DOHH2 (cell line): ENCODE measurements around the gene RNF181.

Source experiments
- H3F3A ChIP-seq: fragments of 200-600 bp; sonication (generic), shearing (Covaris generic); 2 replicates; pipeline ENCODE4 v1.6.0; 2016; ENCODE audit warnings: antibody characterized with exemption, mild to moderate bottlenecking; ENCODE audit not compliant: control insufficient read depth, insufficient read depth
- H3K27ac ChIP-seq: fragments of 200-600 bp; sonication (generic); 2 replicates; pipeline ENCODE4 v1.5.1; 2014; ENCODE audit warnings: low read depth, mild to moderate bottlenecking, low read length, moderate library complexity
- H3K27me3 ChIP-seq: fragments of 200-600 bp; sonication (generic); 2 replicates; pipeline ENCODE4 v1.6.1; 2014; ENCODE audit warnings: mild to moderate bottlenecking, low read length, mixed read lengths; ENCODE audit not compliant: control insufficient read depth
- H3K36me3 ChIP-seq: fragments of 200-600 bp; sonication (generic); 2 replicates; pipeline ENCODE4 v1.6.1; 2014; ENCODE audit warnings: mild to moderate bottlenecking, low read length, moderate library complexity, mixed read lengths; ENCODE audit not compliant: control insufficient read depth
- H3K4me1 ChIP-seq: fragments of 200-600 bp; sonication (generic); 2 replicates; pipeline ENCODE4 v1.6.1; 2014; ENCODE audit warnings: mild to moderate bottlenecking, low read length, mixed read lengths; ENCODE audit not compliant: control insufficient read depth
- H3K4me2 ChIP-seq: fragments of 200-600 bp; sonication (generic); 2 replicates; pipeline ENCODE4 v1.6.0; 2014; ENCODE audit warnings: mild to moderate bottlenecking, low read length, moderate library complexity
- H3K4me3 ChIP-seq: fragments of 200-600 bp; sonication (generic); 2 replicates; pipeline ENCODE4 v1.5.1; 2014; ENCODE audit warnings: mild to moderate bottlenecking, low read length, mixed read lengths
- H3K79me2 ChIP-seq: fragments of 200-600 bp; sonication (generic); 2 replicates; pipeline ENCODE4 v1.6.1; 2014; ENCODE audit warnings: mild to moderate bottlenecking, low read length, mixed read lengths; ENCODE audit not compliant: control insufficient read depth
- H3K9me2 ChIP-seq: fragments of 200-600 bp; sonication (generic); replicated peaks from 2 replicates; pipeline ENCODE4 v1.6.1; 2014; ENCODE audit warnings: mild to moderate bottlenecking, low read length, mixed read lengths; ENCODE audit not compliant: control insufficient read depth
- H3K9me3 ChIP-seq: fragments of 200-600 bp; sonication (generic); 2 replicates; pipeline ENCODE4 v1.6.1; 2014; ENCODE audit warnings: antibody characterized with exemption, low read length, mixed read lengths; ENCODE audit not compliant: control insufficient read depth, insufficient read depth
- H4K20me1 ChIP-seq: fragments of 200-600 bp; sonication (generic); 2 replicates; pipeline ENCODE4 v1.6.0; 2014; ENCODE audit warnings: low read depth, mild to moderate bottlenecking, antibody characterized with exemption, low read length, moderate library complexity; ENCODE audit not compliant: control insufficient read depth, insufficient read depth
- EZH2phosphoT487 ChIP-seq: fragments of 200-600 bp; sonication (generic); IDR thresholded peaks from 2 replicates; pipeline ENCODE4 v1.6.1; 2017; ENCODE audit warnings: borderline replicate concordance, mild to moderate bottlenecking, antibody characterized with exemption, low read length, moderate library complexity, mixed read lengths
- TF ChIP-seq, protein P1 (sequence below): fragments of 200-600 bp; sonication (generic); IDR thresholded peaks from one replicate; pipeline ENCODE4 v1.5.1; 2014; ENCODE audit warnings: antibody characterized with exemption, mild to moderate bottlenecking, low read depth, low read length; ENCODE audit not compliant: poor library complexity, severe bottlenecking

Gene RNF181

DNA sequence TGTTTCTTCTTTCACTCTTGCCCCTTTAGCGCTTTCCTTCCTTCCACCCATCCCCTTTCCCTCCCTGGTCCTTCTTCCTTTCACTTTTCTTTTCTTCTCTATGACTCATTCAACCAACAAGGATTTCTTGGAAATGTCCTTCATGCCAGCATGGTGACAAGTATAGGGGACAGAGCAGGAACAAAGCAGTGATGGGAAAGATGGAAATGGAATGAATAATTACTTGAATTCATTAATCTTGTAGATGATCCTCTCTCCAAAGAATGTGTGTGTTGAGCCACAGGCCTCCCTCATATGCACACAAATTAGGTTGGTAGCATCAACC, 9.8 kb upstream of the RNF181 start:
- peaks cover 23% of the 10 kb centered on the region for H3K36me3 ChIP-seq
- no peaks in the 10 kb centered on the region for H3K9me3 ChIP-seq
- no peaks in the 10 kb centered on the region for H3K27me3 ChIP-seq
- TF ChIP-seq, protein P1, sequence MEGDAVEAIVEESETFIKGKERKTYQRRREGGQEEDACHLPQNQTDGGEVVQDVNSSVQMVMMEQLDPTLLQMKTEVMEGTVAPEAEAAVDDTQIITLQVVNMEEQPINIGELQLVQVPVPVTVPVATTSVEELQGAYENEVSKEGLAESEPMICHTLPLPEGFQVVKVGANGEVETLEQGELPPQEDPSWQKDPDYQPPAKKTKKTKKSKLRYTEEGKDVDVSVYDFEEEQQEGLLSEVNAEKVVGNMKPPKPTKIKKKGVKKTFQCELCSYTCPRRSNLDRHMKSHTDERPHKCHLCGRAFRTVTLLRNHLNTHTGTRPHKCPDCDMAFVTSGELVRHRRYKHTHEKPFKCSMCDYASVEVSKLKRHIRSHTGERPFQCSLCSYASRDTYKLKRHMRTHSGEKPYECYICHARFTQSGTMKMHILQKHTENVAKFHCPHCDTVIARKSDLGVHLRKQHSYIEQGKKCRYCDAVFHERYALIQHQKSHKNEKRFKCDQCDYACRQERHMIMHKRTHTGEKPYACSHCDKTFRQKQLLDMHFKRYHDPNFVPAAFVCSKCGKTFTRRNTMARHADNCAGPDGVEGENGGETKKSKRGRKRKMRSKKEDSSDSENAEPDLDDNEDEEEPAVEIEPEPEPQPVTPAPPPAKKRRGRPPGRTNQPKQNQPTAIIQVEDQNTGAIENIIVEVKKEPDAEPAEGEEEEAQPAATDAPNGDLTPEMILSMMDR: no peak
- TF ChIP-seq EZH2phosphoT487: no peak
- no peaks in the 10 kb centered on the region for H3F3A ChIP-seq
- H3K27ac ChIP-seq: no peak overlapping the region
- no peak overlapping the region for H3K4me3 ChIP-seq
- H3K79me2 ChIP-seq: no peaks in the 10 kb centered on the region
- H3K4me1 ChIP-seq: peaks cover 22% of the 10 kb centered on the region
- no peaks in the 10 kb centered on the region for H3K9me2 ChIP-seq
- H4K20me1 ChIP-seq: no peaks in the 10 kb centered on the region
- peak overlapping the region; percentile 17; the same call in 1 of the 2 replicates for H3K4me2 ChIP-seq

DNA sequence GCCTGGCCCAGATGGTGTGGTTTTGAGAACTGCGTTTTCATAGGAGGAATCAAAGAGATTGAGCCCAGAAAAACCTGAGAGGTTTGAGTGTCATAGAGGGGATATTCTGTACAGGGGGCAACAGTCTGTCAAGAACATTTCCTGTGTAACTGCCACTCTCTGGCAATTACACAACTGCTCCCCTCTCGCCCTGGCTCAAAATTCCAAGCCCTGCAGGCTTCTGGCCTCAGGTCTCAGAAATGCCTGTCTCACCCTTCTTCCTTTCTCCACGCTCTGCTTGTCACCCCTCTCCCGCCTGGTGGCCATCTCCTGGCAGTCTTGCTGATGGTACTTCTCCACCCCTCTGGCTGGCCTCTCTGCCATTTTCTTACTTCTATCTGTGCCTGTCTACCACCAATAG, 7.3 kb upstream of the RNF181 start:
- Histone ChIP-seq H3K36me3 (no peaks in the 10 kb centered on the region), H3K79me2 (no peaks in the 10 kb centered on the region), H3K27me3 (no peaks in the 10 kb centered on the region), H3F3A (no peaks in the 10 kb centered on the region), H3K4me3 (no peak overlapping the region), H3K9me2 (no peaks in the 10 kb centered on the region), H4K20me1 (no peaks in the 10 kb centered on the region), H3K4me1 (peaks cover 22% of the 10 kb centered on the region), H3K4me2 (no peak overlapping the region), H3K9me3 (no peaks in the 10 kb centered on the region), H3K27ac (no peak overlapping the region)
- no peak for TF ChIP-seq EZH2phosphoT487
- TF ChIP-seq, protein P1: no peak

DNA sequence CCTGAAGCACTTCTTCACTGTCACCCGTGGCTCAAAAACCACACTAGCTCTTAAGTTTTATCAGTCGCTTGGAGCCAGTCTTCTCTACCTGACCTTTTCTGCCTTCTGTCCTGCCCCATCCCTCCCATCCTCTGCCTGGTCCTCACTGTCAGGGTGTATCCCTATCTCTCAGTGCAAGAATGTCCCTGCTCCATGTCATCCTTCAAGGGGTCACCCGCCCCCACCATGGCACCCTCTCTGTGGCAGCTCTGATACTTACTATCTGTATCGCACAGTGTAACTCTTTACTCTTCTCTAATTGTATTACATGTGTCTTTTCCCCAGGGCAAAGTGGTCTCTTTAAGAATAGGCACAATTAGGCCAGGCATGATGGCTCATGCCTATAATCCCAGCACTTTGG, 6.9 kb upstream of the RNF181 start:
- H3K79me2 ChIP-seq: no peaks in the 10 kb centered on the region
- H3K36me3 ChIP-seq: no peaks in the 10 kb centered on the region
- H3K27ac ChIP-seq: no peak overlapping the region
- H3K4me1 ChIP-seq: peaks cover 22% of the 10 kb centered on the region
- H4K20me1 ChIP-seq: no peaks in the 10 kb centered on the region
- H3F3A ChIP-seq: no peaks in the 10 kb centered on the region
- TF ChIP-seq, protein P1: no peak
- no peak for TF ChIP-seq EZH2phosphoT487
- H3K4me3 ChIP-seq: no peak overlapping the region
- no peak overlapping the region for H3K4me2 ChIP-seq
- no peaks in the 10 kb centered on the region for H3K27me3 ChIP-seq
- no peaks in the 10 kb centered on the region for H3K9me3 ChIP-seq
- no peaks in the 10 kb centered on the region for H3K9me2 ChIP-seq

DNA sequence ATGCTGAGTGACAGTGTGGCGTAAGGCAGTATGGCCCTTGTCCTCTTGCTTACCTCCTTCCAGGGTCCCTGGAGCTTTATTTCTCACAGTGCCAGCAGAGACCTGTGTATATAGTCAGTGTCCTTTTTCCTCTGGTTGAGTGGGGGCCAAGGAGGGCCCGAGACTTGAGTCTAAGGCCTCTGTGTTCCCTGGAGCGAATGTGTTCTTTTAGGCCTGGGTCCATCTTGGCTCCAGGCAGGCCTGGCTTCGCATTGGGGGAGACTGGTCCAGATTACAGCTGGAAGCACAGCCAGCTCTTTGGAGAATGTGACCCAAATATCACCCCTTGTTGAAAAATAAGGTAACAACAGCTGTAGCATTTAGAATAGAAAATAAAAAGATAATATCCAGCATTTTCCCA, 6.4 kb upstream of the RNF181 start:
- Histone ChIP-seq H3K27me3 (no peaks in the 10 kb centered on the region), H3F3A (no peaks in the 10 kb centered on the region), H3K9me3 (no peaks in the 10 kb centered on the region), H3K9me2 (no peaks in the 10 kb centered on the region), H3K4me1 (peaks cover 23% of the 10 kb centered on the region), H3K79me2 (peaks cover 2% of the 10 kb centered on the region; the same call in 1 of the 2 replicates), H3K27ac (no peak overlapping the region), H3K4me3 (no peak overlapping the region), H3K36me3 (no peaks in the 10 kb centered on the region), H4K20me1 (no peaks in the 10 kb centered on the region), H3K4me2 (no peak overlapping the region)
- no peak for TF ChIP-seq EZH2phosphoT487
- TF ChIP-seq, protein P1: no peak
